Astrocyte (in vitro differentiated cells and primary cell): ENCODE data around the gene GAD1.

Experiments
- EZH2 ChIP-seq: IDR thresholded peaks from 2 replicates; pipeline ENCODE4 v1.6.1; 2012; ENCODE audit warnings: mild to moderate bottlenecking, low read length, inconsistent platforms; ENCODE audit not compliant: insufficient read depth
- TF ChIP-seq, protein P1 (sequence below): IDR thresholded peaks from 2 replicates; pipeline ENCODE4 v1.5.1; 2011; ENCODE audit warnings: low read depth, mild to moderate bottlenecking, inconsistent platforms, low read length, moderate library complexity; ENCODE audit not compliant: insufficient read depth

DNA sequence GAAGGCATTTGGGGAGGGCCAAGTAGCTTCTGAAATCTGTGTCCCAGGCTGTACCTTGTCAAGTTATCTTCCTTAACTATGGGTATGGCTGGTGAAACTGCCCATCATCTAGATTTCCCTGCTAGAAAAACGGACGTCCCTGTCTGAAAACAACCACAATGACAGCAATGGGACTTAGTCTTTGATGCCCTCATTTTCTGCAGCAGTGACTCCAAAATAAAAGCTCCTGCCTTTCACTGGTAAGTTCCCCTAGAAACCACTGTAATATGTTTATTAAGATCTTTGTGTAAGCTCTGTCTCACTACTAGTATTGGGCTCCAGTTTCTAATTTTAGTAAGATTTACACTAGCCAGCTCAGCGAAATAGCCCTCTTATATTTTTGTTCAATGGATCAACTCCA, 65.2 kb downstream of the GAD1 start:
- TF ChIP-seq, protein P1, sequence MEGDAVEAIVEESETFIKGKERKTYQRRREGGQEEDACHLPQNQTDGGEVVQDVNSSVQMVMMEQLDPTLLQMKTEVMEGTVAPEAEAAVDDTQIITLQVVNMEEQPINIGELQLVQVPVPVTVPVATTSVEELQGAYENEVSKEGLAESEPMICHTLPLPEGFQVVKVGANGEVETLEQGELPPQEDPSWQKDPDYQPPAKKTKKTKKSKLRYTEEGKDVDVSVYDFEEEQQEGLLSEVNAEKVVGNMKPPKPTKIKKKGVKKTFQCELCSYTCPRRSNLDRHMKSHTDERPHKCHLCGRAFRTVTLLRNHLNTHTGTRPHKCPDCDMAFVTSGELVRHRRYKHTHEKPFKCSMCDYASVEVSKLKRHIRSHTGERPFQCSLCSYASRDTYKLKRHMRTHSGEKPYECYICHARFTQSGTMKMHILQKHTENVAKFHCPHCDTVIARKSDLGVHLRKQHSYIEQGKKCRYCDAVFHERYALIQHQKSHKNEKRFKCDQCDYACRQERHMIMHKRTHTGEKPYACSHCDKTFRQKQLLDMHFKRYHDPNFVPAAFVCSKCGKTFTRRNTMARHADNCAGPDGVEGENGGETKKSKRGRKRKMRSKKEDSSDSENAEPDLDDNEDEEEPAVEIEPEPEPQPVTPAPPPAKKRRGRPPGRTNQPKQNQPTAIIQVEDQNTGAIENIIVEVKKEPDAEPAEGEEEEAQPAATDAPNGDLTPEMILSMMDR = no peak
- TF ChIP-seq EZH2 = no peak
